ENCODE measurements around the gene KIAA0753. TPM values are rescaled to one million over a fixed set of nuclear protein-coding genes. Genes with fewer than 3 reads are reported as not detected.

KIAA0753 gene
- polyA plus RNA-seq (2013), result 9.5 and 9.8 TPM in 2 replicates

DNA sequence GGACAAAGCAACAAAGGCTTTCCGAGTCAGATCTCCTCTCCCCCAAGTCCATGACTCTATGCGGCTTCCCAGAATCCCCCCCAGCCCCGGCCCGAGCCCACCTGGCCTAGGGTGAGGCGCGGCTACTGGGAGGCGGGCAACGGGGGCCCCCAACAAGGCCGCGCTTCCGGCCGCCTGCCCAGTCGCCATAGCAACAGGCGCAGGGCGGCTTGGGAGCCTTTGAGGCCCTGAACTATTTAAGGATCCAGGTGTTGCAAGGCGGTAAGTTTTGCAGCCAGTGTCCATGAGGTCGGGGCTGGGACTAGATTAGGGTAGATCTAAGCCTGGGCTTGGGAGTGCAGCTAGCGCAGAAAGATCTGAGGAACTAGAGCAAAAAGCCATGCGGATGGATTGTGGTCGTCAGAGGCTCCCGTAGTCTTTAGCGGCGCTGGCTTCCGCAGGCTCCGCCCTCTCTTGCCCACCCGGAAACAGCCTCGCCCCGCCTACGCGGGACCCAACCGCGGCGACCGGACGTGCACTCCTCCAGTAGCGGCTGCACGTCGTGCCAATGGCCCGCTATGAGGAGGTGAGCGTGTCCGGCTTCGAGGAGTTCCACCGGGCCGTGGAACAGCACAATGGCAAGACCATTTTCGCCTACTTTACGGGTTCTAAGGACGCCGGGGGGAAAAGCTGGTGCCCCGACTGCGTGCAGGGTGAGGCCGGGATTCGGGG, at the start of gene KIAA0753, which contains the start of gene TXNDC17:
Gene KIAA0753 (minus strand): TSS at position 176 of the 711 bp plus-strand sequence. CDS start 5,608 bp downstream, outside the sequence.
Gene TXNDC17 (plus strand): TSS at position 525 of the 711 bp plus-strand sequence. CDS start 23 bp downstream, at position 548.
- no CpG with 5 or more reads among the region's 52 CpGs for WGBS (ENCODE audit: extremely low coverage, insufficient coverage, insufficient read length)
- peaks cover 3 to 5% of the 10 kb centered on the region in 2 experiments for H3K36me3 ChIP-seq (ENCODE audit: control insufficient read depth in 1 of 2, insufficient read depth in 2 of 2, low read length in 2 of 2)
- peak within 1 kb of the TSS; percentile 80 for H3K27ac ChIP-seq (ENCODE audit: low read depth, low read length)
- H3K18ac ChIP-seq (ENCODE audit: low read length), result peak within 1 kb of the TSS; percentile 93
- peak within 1 kb of the TSS; percentile 87 for H3K4me3 ChIP-seq (ENCODE audit: low read depth, low read length)
- peak within 1 kb of the TSS; percentile 88 for H3K4ac ChIP-seq (ENCODE audit: low read depth, low read length)
- peak within 1 kb of the TSS; percentile 69 for H3K4me2 ChIP-seq (ENCODE audit: low read length)
- peak within 1 kb of the TSS; percentile 49 for H2AK5ac ChIP-seq (ENCODE audit: low read length)
- peak within 1 kb of the TSS; percentile 94 for H4K12ac ChIP-seq (ENCODE audit: low read depth, low read length)
- no peaks in the 10 kb centered on the region for H3K9me3 ChIP-seq (ENCODE audit: insufficient read depth, low read depth, low read length)
- no peak within 1 kb of the TSS for H2BK12ac ChIP-seq (ENCODE audit: low read length)
- H3K79me1 ChIP-seq (ENCODE audit: low read length), result peaks cover 12% of the 10 kb centered on the region
- H3K4me1 ChIP-seq (ENCODE audit: control insufficient read depth in 1 of 2, insufficient read depth in 2 of 2, low read length in 2 of 2), result peaks cover 9 to 10% of the 10 kb centered on the region in 2 experiments
- H2AFZ ChIP-seq (ENCODE audit: insufficient read depth, low read length, poor library complexity), result peak within 1 kb of the TSS; percentile 94
- H3K14ac ChIP-seq (ENCODE audit: low read length), result peak within 1 kb of the TSS; percentile 93
- H4K8ac ChIP-seq (ENCODE audit: low read depth, low read length), result peak within 1 kb of the TSS; percentile 99
- no peaks in the 10 kb centered on the region for H3K27me3 ChIP-seq (ENCODE audit: insufficient read depth, low read length)
- peak; percentile 69 to 87 for DNase-seq
- H3K23ac ChIP-seq (ENCODE audit: low read length), result no peak within 1 kb of the TSS
- peak within 1 kb of the TSS; percentile 94 for H4K91ac ChIP-seq (ENCODE audit: low read depth, low read length)
- H3K9ac ChIP-seq (ENCODE audit: low read length), result peak within 1 kb of the TSS; percentile 83
- peak within 1 kb of the TSS; percentile 97 for H2BK120ac ChIP-seq (ENCODE audit: insufficient read depth, low read length, poor library complexity)
- peak within 1 kb of the TSS; percentile 99 for H2BK5ac ChIP-seq (ENCODE audit: low read depth, low read length, poor library complexity)
- H3K79me2 ChIP-seq (ENCODE audit: control insufficient read depth, insufficient read depth, low read length, poor library complexity), result peaks cover 9% of the 10 kb centered on the region

GRCh38 chr17:6688944-6689343, 48.4 kb upstream of the KIAA0753 start:
- Histone ChIP-seq H3K4ac (ENCODE audit: low read depth, low read length) (no peak overlapping the region), H3K36me3 (ENCODE audit: control insufficient read depth in 1 of 2, insufficient read depth in 2 of 2, low read length in 2 of 2) (no peaks in the 10 kb centered on the region), H3K23ac (ENCODE audit: low read length) (no peak overlapping the region), H4K12ac (ENCODE audit: low read depth, low read length) (no peak overlapping the region), H2AK5ac (ENCODE audit: low read length) (no peak overlapping the region), H2BK5ac (ENCODE audit: low read depth, low read length, poor library complexity) (no peak overlapping the region), H2BK12ac (ENCODE audit: low read length) (no peak overlapping the region), H3K4me2 (ENCODE audit: low read length) (no peak overlapping the region), H3K9me3 (ENCODE audit: insufficient read depth, low read depth, low read length) (no peaks in the 10 kb centered on the region), H4K91ac (ENCODE audit: low read depth, low read length) (no peak overlapping the region), H3K4me1 (ENCODE audit: control insufficient read depth in 1 of 2, insufficient read depth in 2 of 2, low read length in 2 of 2) (no peaks in the 10 kb centered on the region), H4K8ac (ENCODE audit: low read depth, low read length) (no peak overlapping the region), H3K18ac (ENCODE audit: low read length) (no peak overlapping the region), H2BK120ac (ENCODE audit: insufficient read depth, low read length, poor library complexity) (no peak overlapping the region), H3K27me3 (ENCODE audit: insufficient read depth, low read length) (no peaks in the 10 kb centered on the region), H2AFZ (ENCODE audit: insufficient read depth, low read length, poor library complexity) (no peak overlapping the region), H3K14ac (ENCODE audit: low read length) (no peak overlapping the region), H3K4me3 (ENCODE audit: low read depth, low read length) (no peak overlapping the region), H3K27ac (ENCODE audit: low read depth, low read length) (no peak overlapping the region), H3K79me2 (ENCODE audit: control insufficient read depth, insufficient read depth, low read length, poor library complexity) (no peaks in the 10 kb centered on the region), H3K9ac (ENCODE audit: low read length) (no peak overlapping the region), H3K79me1 (ENCODE audit: low read length) (no peaks in the 10 kb centered on the region)
- no peak for DNase-seq
- WGBS (ENCODE audit: extremely low coverage, insufficient coverage, insufficient read length), result no CpG with 5 or more reads among the region's 9 CpGs

DNA sequence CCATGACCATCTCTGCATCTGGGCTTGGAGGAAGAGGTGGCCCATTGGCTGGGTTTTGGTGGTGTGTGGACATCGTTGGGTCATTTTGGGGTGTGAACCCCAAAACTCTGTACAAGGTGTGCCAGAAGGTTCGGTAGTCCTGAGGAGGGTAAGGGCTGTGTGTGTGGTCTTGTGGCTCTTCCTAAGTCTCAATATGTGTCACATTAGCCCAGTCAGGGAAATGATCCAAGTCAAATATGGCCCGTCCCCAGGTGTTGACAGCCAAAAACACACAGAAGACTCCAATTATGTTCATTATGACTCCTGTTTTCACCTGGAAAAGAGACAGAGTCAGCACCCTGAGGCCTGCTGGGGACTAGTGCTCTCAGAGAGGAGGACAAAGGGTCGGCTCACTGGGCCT, 45.5 kb upstream of the KIAA0753 start:
- Histone ChIP-seq H2BK120ac (ENCODE audit: insufficient read depth, low read length, poor library complexity) (no peak overlapping the region), H2BK12ac (ENCODE audit: low read length) (no peak overlapping the region), H3K4me2 (ENCODE audit: low read length) (no peak overlapping the region), H3K18ac (ENCODE audit: low read length) (no peak overlapping the region), H3K4me1 (ENCODE audit: control insufficient read depth in 1 of 2, insufficient read depth in 2 of 2, low read length in 2 of 2) (no peaks in the 10 kb centered on the region), H2AFZ (ENCODE audit: insufficient read depth, low read length, poor library complexity) (no peak overlapping the region), H3K4me3 (ENCODE audit: low read depth, low read length) (no peak overlapping the region), H2AK5ac (ENCODE audit: low read length) (no peak overlapping the region), H3K27me3 (ENCODE audit: insufficient read depth, low read length) (no peaks in the 10 kb centered on the region), H3K79me1 (ENCODE audit: low read length) (no peaks in the 10 kb centered on the region), H3K36me3 (ENCODE audit: control insufficient read depth in 1 of 2, insufficient read depth in 2 of 2, low read length in 2 of 2) (no peaks in the 10 kb centered on the region), H3K9ac (ENCODE audit: low read length) (no peak overlapping the region), H4K12ac (ENCODE audit: low read depth, low read length) (no peak overlapping the region), H3K9me3 (ENCODE audit: insufficient read depth, low read depth, low read length) (no peaks in the 10 kb centered on the region), H3K14ac (ENCODE audit: low read length) (no peak overlapping the region), H2BK5ac (ENCODE audit: low read depth, low read length, poor library complexity) (no peak overlapping the region), H3K4ac (ENCODE audit: low read depth, low read length) (no peak overlapping the region), H4K8ac (ENCODE audit: low read depth, low read length) (no peak overlapping the region), H4K91ac (ENCODE audit: low read depth, low read length) (no peak overlapping the region), H3K27ac (ENCODE audit: low read depth, low read length) (no peak overlapping the region), H3K79me2 (ENCODE audit: control insufficient read depth, insufficient read depth, low read length, poor library complexity) (no peaks in the 10 kb centered on the region), H3K23ac (ENCODE audit: low read length) (no peak overlapping the region)
- DNase-seq, result no peak
- WGBS (ENCODE audit: extremely low coverage, insufficient coverage, insufficient read length), result no CpG with 5 or more reads among the region's 4 CpGs

- no peaks in the 10 kb centered on the region for H3K4me1 ChIP-seq (ENCODE audit: control insufficient read depth in 1 of 2, insufficient read depth in 2 of 2, low read length in 2 of 2)
- no CpG with 5 or more reads among the region's 14 CpGs for WGBS (ENCODE audit: extremely low coverage, insufficient coverage, insufficient read length)
- H3K4me3 ChIP-seq (ENCODE audit: low read depth, low read length), result no peak overlapping the region
- no peak overlapping the region for H3K9ac ChIP-seq (ENCODE audit: low read length)
- no peak overlapping the region for H3K18ac ChIP-seq (ENCODE audit: low read length)
- no peaks in the 10 kb centered on the region for H3K9me3 ChIP-seq (ENCODE audit: insufficient read depth, low read depth, low read length)
- no peak overlapping the region for H3K4me2 ChIP-seq (ENCODE audit: low read length)
- H3K79me2 ChIP-seq (ENCODE audit: control insufficient read depth, insufficient read depth, low read length, poor library complexity), result no peaks in the 10 kb centered on the region
- no peak overlapping the region for H2BK5ac ChIP-seq (ENCODE audit: low read depth, low read length, poor library complexity)
- no peak overlapping the region for H4K8ac ChIP-seq (ENCODE audit: low read depth, low read length)
- no peak overlapping the region for H4K91ac ChIP-seq (ENCODE audit: low read depth, low read length)
- H3K23ac ChIP-seq (ENCODE audit: low read length), result no peak overlapping the region
- H3K36me3 ChIP-seq (ENCODE audit: control insufficient read depth in 1 of 2, insufficient read depth in 2 of 2, low read length in 2 of 2), result no peaks in the 10 kb centered on the region
- H2BK120ac ChIP-seq (ENCODE audit: insufficient read depth, low read length, poor library complexity), result no peak overlapping the region
- H2AK5ac ChIP-seq (ENCODE audit: low read length), result no peak overlapping the region
- no peak overlapping the region for H4K12ac ChIP-seq (ENCODE audit: low read depth, low read length)
- H2AFZ ChIP-seq (ENCODE audit: insufficient read depth, low read length, poor library complexity), result no peak overlapping the region
- no peak for DNase-seq
- no peak overlapping the region for H2BK12ac ChIP-seq (ENCODE audit: low read length)
- H3K27me3 ChIP-seq (ENCODE audit: insufficient read depth, low read length), result no peaks in the 10 kb centered on the region
- H3K4ac ChIP-seq (ENCODE audit: low read depth, low read length), result no peak overlapping the region
- no peaks in the 10 kb centered on the region for H3K79me1 ChIP-seq (ENCODE audit: low read length)
- no peak overlapping the region for H3K27ac ChIP-seq (ENCODE audit: low read depth, low read length)
- H3K14ac ChIP-seq (ENCODE audit: low read length), result no peak overlapping the region
Observed at GRCh38 chr17:6684881-6685767, 44.6 kb upstream of the KIAA0753 start.
